GM19035 (cell line): ENCODE data around the gene RAN.
"Not testable (repeated sequence)": the region's sequence is repeated elsewhere in the genome, so short reads cannot be mapped to it uniquely, and the experiment has no call there.

Experiments
- ATAC-seq: cut with Tn5 transposase; IDR thresholded peaks from one replicate; pipeline ENCODE4 v1.9.1; 2021; ENCODE audit not compliant: unreplicated experiment

RAN gene

GRCh38 chr12:130849561-130850417 lies 22.1 kb upstream of the RAN start:
- ATAC-seq, result no peak

DNA sequence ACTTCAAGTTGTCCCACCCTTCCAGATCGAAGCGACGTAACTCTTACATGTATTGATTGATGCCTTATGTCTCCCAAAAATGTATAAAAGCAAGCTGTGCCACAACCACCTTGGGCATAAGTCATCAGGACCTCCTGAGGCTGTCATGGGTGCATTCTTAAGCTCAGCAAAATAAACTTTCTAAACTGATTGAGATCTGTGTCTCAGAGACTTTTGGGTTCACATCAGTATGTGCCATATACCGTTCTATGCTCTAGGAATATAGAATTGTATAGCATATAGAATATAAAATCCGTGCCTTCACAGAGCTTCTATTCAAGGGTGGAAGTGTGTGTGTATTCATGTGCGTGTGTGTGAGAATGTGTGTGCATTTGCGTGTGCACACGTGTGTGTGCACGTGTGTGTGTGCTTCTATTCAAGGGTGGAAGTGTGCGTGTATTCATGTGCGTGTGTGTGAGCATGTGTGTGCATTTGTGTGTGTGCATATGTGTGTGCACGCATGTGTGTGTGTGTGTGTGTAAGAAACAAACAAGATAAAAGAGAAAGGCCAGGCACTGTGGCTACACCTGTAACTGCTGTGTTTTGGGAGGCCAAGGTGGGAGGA lies 21.3 kb upstream of the RAN start:
- ATAC-seq, result no peak

DNA sequence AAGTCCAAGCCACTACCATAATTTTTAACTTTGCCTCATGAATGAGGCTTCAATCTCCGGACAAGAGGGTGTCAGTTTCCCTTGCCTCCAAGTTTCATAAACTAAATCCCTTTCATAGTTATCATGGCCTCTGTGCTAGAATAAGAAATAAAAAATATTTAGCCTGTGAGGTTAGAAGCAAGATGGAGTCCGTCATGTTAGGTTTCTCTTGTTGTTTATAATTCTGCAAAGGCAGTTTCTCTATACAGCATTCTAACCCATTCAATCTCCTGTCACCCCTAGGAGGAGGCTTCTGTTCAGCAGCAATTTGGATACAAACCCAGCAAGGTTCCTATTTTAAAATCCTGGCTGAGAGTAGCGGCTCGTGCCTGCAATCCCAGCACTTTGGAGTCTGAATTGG lies 15.8 kb upstream of the RAN start:
- no peak for ATAC-seq

GRCh38 chr12:130858084-130858483 lies 13.8 kb upstream of the RAN start:
- ATAC-seq, result no peak

GRCh38 chr12:130859161-130859560 lies 12.7 kb upstream of the RAN start:
- no peak for ATAC-seq

DNA sequence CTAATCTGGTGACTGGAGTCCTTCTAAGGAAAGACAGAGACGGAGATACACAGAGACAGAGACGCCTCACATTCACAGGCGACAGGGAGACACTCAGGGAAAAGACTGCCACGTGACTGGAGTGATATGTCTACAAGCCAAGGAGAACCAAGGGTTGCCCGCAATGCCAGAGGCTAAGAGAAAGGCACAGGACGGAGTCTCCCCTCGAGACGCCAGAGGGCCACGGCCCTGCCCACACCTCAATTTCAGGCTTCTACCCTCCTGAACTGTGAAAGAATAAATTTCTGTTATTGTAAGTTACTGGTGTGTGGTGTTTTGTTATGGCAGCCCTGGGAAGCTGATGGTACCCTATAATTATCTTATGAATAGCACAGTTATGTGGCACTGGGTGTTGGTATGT lies 11.6 kb upstream of the RAN start:
- no peak for ATAC-seq

- ATAC-seq, result no peak
Measured at GRCh38 chr12:130862161-130862560, 9.7 kb upstream of the RAN start.

DNA sequence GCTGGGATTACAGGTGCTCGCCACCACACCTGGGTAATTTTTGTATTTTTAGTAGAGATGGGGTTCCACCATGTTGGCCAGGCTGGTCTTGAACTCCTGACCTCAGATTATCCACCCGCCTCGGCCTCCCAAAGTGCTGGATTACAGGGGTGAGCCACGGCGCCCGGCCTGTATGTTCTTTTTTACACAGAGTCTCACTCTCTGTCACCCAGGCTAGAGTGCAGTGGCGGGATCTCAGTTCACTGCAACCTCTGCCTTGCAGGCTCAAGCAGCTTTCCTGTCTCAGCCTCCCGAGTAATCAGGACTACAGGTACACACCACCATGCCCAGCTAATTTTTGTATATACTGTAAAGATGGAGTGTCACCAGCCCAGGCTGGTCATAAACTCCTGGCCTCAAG lies 9.1 kb upstream of the RAN start:
- ATAC-seq, result not testable (repeated sequence)

DNA sequence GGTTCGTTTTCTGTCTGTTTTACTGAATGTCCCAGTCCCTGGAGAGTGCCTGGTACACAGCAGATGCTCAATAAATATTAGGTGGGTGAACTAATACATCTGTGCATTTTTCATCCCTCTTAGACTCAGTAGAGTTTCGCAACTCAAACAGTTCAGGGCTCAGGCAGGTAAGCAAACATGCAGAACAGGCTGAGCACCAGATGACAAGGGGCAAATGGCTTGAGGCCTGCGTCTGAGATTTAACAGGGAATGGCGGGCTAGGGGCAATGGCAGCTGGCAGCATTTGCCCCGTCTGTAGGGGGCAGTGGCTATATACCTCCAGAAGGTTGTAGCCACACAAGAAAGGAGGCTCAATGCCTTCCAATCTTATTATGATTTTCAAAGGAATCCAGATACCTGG lies 8.6 kb upstream of the RAN start:
- ATAC-seq, result no peak

DNA sequence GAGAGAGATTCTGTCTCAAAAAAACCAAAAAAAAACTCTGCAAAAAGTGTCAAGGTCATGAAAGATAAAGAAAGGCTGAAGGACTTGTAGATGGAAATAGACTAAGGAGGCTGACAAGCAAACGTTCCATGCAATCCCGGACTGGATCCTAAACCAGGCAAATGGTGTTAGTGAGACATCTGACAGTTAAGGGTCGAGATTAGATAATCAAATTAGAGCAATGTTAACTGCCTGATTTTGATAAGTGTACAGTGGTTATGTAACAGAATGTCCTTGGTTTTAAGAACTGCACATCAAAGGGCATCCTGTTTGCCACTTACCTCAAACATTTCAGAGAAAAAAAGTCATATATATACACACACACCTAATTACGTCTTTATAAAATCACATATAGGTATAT lies 3.5 kb upstream of the RAN start:
- ATAC-seq, result no peak

- ATAC-seq, result peak; percentile 66
Measured at GRCh38 chr12:130870442-130871285, 1.2 kb upstream of the RAN start.

- ATAC-seq, result peak; percentile 25
Measured at GRCh38 chr12:130872179-130873096, 572 bp downstream of the RAN start.

DNA sequence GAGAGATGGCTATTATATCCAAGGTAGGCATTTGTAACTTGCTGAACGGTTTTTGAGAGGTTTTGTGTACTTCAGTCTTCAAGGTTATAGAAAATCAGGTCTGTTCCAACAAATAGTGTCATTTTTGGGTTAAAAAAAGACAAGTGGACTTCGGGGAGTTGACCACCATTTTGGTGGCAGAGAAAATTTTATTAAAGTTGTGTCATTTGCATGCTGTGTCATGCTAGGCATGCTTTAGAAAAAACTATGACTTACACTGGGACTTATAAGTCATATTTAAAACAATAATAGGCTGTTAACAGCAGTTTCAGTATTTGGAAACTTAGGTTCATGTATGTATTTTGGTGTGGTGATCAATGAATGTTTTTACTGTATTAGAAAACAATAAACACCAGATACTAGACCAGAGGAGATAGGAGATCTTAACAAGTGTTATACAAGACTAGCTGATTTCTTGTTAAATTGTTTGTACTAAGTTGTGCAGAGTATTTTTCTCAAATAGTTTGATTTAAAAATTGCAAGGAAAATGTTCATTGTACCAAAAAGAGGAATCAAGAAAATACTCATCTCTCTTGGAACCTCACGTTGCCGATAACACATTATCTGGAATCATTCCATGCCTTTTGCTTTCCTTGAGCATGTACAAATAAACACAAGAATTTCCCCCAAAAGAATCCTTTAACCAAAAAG lies 1.4 kb downstream of the RAN start:
- no peak for ATAC-seq

GRCh38 chr12:130873825-130874224 lies 2.0 kb downstream of the RAN start:
- no peak for ATAC-seq

DNA sequence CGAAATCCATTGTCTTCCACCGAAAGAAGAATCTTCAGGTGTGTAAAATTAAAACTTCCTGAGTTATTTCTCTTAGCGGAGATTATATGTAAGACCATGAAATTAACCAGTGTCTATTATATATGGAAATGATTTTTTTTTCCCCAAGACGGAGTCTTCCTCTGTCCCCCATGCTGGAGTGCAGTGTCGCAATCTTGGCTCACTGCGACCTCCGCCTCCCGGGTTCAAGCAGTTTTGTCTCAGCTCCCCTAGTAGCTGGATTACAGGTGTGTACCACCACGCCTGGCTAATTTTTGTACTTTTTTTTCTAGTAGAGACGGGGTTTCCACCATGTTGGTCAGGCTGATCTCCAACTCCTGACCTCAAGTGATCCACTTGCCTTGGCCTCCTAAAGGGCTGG lies 2.8 kb downstream of the RAN start:
- no peak for ATAC-seq

DNA sequence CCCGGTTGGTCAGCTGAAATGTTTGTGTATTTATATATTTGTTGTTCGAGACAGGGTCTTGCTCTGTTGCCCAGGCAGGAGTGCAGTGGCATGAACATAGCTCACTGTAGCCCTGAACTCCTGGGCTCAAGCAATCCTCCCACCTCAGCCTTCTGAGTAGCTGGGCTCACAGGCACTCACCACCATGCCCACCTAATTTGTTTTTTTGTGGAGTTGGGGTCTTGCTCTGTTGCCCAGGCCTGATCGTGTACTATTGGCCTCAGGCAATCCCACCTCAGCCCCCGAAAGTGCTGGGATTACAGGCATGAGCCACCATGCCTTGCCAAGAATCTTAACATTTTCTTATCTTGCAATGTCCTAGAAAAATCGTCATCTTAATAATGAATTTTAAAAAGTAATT lies 3.3 kb downstream of the RAN start:
- no peak for ATAC-seq

- ATAC-seq, result not testable (repeated sequence)
Measured at GRCh38 chr12:130875708-130876107, 3.8 kb downstream of the RAN start.

GRCh38 chr12:130876297-130876696 lies 4.4 kb downstream of the RAN start:
- no peak for ATAC-seq

- no peak for ATAC-seq
Measured at GRCh38 chr12:130876758-130877157, 4.9 kb downstream of the RAN start.

GRCh38 chr12:130877333-130877732 lies 5.5 kb downstream of the RAN start:
- no peak for ATAC-seq
